GM19397 (cell line): Measurements from ENCODE around the gene YTHDC2.
A peak's percentile ranks its signal among the peaks of the same experiment; 100 is the strongest.
"Not testable (repeated sequence)": the region's sequence is repeated elsewhere in the genome, so short reads cannot be mapped to it uniquely, and the experiment has no call there.

Experiments used
- ATAC-seq: cut with Tn5 transposase; IDR thresholded peaks from one replicate; pipeline ENCODE4 v1.9.1; 2021; ENCODE audit warnings: mild to moderate bottlenecking, moderate library complexity; ENCODE audit not compliant: unreplicated experiment

The YTHDC2 gene

DNA sequence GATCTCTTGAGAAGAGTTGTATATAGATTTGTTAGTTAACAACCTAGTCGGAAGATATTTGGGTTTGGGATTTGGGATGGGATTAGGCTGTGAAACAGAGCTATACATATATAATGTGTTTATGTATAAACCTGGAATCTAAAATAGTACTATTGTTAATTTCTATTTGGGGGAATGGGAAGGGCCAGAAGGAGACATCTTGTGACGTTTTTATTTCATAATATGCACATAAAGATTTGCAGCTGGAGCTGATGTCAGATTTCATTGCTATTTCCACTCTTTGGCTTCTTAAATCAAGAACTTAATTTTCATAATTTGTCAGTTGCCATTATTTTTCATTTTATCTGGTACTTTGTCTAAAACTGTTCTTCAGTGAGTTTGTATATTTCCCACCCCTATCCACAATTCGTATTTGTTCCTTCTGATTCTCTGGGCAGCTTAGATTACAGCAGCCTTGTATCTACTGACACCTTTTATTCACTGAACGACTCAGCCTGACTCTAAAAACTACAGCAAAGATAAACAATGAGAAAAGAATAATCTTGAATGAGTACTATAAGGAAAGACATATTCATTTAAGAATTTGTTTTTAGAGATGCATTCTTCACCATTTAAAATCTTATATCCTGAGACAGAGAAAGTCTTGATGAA lies 86.9 kb downstream of the YTHDC2 start:
- ATAC-seq: no peak

- no peak for ATAC-seq
Observed at GRCh38 chr5:113601423-113601822, 87.9 kb downstream of the YTHDC2 start.

- ATAC-seq: not testable (repeated sequence)
Observed at GRCh38 chr5:113603246-113603645, 89.8 kb downstream of the YTHDC2 start.

DNA sequence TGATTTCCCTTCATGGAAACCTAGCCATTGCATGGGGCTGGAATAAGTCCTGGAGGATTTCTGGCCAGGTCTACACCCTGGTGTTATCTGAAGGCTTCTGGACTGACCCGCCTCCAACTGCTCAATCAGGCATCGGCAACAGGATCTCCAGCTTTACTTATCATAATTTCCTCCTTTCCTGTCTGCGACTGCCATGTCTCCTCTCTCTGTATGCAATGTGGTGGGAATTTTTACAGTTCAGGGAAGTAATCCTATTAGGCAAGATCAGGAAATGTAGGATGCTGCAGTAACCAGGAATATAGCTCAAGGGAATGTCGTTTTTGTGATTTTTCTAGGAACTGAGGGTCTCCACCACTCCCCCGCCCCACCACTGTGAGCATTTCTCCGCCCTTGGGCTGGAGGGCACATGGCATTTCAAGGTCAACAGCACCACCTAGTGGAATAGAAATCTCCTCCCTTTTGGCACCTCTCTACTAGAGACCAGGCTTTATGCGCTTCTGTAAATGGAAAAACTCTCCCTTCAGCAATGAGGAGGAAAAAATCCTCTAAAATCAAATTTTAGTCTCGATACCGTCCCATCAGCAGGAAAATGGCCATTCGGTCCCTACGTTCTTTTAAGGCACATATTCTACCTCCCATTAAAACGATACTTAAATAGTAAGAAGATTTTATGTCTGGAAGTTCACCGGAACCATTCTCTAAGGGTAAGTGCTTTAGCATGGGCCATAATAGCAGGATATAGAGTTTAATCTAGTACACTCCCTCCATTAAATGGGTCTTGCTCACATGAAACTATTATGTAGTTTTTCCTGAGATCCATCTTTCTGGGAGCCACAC lies 93.0 kb downstream of the YTHDC2 start:
- ATAC-seq: peak; percentile 90

DNA sequence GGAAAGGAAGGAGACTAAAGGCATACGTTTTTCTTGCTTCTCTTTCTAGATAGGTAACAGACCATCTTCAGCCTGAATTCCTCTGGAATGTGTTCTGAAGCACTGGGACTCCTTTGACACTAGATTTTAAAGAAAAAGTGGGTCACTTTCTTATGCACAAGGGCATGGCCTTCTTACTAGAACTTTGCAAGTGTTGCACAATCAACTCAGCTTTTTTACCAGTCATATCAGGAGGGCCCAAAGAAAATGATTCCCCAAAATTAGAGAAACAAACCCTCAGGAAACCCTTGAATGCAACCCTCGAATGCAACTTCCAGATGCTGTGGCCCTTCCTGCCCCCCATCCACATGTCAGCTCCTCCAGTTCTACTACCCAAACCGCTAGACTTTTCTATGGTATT lies 93.9 kb downstream of the YTHDC2 start:
- ATAC-seq: no peak

DNA sequence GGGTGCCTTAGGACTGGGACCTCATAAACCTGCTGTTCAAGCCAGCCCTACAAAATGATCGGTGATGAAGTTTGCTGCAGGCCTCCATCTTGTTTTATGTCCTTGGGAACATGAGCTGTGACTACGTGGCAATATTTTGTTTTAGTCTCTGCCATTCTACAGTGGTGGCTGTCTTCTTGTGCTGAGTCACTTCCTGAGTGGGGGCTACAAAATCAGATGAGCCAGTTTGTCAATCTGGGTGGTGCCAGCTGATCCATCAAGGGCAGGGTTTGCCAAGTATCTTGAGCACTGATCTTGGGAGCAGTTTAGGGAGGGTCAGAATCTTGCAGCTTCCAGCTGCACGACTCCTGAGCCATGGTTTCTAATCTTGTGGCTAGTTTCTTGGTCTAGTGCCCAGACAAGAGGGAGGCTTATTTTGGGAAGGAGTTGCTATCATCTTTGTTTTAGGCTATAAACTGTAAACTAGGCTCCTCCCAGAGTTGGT lies 94.7 kb downstream of the YTHDC2 start:
- ATAC-seq: no peak

DNA sequence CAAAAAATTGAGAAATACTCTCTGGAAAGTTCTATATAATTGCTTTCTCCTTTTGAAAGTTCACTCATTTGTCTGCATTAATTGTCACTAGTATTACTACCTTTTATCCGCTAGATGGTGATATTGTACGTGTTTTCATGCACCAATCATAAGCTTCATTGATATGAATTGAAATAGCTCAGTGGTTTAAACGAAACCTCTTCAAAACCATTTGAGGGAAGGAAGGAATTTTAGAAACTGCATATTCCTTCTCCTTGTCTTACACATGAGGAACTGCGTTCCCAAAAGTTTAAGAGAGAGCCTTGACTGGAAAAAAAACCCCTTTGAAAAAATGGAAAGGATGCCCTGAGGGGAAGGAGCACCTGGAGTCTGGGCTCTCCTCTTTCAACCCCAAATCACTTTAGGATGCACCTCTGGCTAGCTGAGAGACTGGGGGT lies 98.6 kb downstream of the YTHDC2 start:
- peak; percentile 69 for ATAC-seq

DNA sequence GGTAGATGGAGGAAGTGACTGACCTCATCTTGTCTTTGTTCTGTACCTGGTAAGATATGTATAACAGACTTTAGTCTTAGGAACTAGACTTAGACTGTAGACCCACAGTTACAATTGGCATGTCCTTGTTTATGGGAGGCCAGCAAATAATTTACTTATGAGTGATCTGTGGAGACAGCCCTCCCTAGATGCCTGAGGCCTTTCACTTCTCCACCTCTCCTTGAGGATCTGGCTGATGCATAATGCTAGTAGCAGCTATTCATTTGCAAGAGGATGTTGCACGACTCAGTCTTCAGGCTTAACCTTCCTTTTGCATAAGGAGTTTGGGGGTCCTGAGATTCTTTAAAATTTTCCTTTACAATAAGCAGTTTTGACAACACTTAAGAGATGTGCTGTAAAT lies 100.7 kb downstream of the YTHDC2 start:
- ATAC-seq: no peak

- no peak for ATAC-seq
Observed at GRCh38 chr5:113615708-113616107, 102.2 kb downstream of the YTHDC2 start.

- no peak for ATAC-seq
Observed at GRCh38 chr5:113617191-113617796, 103.8 kb downstream of the YTHDC2 start.

DNA sequence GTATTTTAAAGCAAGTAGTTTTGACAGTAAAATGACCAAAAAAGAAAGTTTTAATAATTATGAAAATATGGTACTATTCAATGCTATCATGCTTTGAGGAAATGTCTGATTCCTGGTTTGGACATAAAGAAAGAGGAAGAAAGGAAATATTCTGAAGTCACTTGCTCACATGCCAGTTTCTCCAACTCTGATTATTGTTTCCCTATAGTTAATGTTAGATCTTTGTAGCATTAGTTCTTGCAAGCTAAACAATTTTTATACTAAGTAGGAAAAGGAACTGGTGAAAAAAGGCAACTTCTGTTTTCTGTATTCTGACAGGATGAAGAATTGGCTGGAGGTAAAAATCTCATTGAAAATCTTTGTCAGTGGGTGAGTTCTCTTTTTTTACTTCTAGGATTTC lies 119.5 kb downstream of the YTHDC2 start:
- ATAC-seq: no peak

- ATAC-seq: no peak
Observed at GRCh38 chr5:113634957-113635356, 121.5 kb downstream of the YTHDC2 start.

- ATAC-seq: no peak
Observed at GRCh38 chr5:113641715-113642114, 128.2 kb downstream of the YTHDC2 start.
